Stimulated activated CD4-positive, alpha-beta T cell treated with anti-CD3 and anti-CD28 coated beads, Interleukin-4, amount 100 ng/mL, for 24 hours (primary cell): Measurements from ENCODE around the gene SPEF1.
A peak's percentile ranks its signal among the peaks of the same experiment; 100 is the strongest.

Experiments used
- DNase-seq: peaks from one replicate; pipeline ENCODE4 v3.0.0-alpha.2; 2020

Gene SPEF1

GRCh38 chr20:3787324-3788014 is 6.2 kb upstream of the SPEF1 start:
- no peak for DNase-seq

- DNase-seq: peak; percentile 91
Observed at GRCh38 chr20:3786665-3787323, 5.5 kb upstream of the SPEF1 start, which contains the start of gene CENPB. TSS of gene CENPB (minus strand) at chr20:3786740. CDS start at chr20:3786483, 257 bp downstream.

GRCh38 chr20:3786126-3786484 is 4.9 kb upstream of the SPEF1 start:
- DNase-seq: peak; percentile 46

GRCh38 chr20:3785240-3786125 is 4.2 kb upstream of the SPEF1 start:
- no peak for DNase-seq

- DNase-seq: no peak
Observed at GRCh38 chr20:3784863-3785239, 3.6 kb upstream of the SPEF1 start.

- no peak for DNase-seq
Observed at GRCh38 chr20:3784216-3784853, 3.1 kb upstream of the SPEF1 start.

- no peak for DNase-seq
Observed at GRCh38 chr20:3783511-3784195, 2.4 kb upstream of the SPEF1 start.

GRCh38 chr20:3783068-3783489 is 1.8 kb upstream of the SPEF1 start:
- no peak for DNase-seq

GRCh38 chr20:3782597-3782996 is 1.3 kb upstream of the SPEF1 start:
- DNase-seq: no peak

GRCh38 chr20:3778976-3779375 is 2.3 kb downstream of the SPEF1 start:
- no peak for DNase-seq

- DNase-seq: peak; percentile 45
Observed at GRCh38 chr20:3777716-3778629, 3.3 kb downstream of the SPEF1 start.

GRCh38 chr20:3777381-3777715 is 3.9 kb downstream of the SPEF1 start:
- no peak for DNase-seq

- no peak for DNase-seq
Observed at GRCh38 chr20:3775457-3776108, 5.7 kb downstream of the SPEF1 start.

GRCh38 chr20:3771552-3772058 is 9.6 kb downstream of the SPEF1 start:
- DNase-seq: no peak

- DNase-seq: peak; percentile 82
Observed at GRCh38 chr20:3768342-3769130, 12.7 kb downstream of the SPEF1 start.

- peak; percentile 98 for DNase-seq
Observed at GRCh38 chr20:3767427-3768341, 13.6 kb downstream of the SPEF1 start, which contains the start of gene ADISSP. TSS of gene ADISSP (minus strand) at chr20:3767753. CDS start at chr20:3760100, 7,653 bp downstream.

GRCh38 chr20:3767110-3767426 is 14.2 kb downstream of the SPEF1 start:
- peak; percentile 25 for DNase-seq

GRCh38 chr20:3766422-3767109 is 14.7 kb downstream of the SPEF1 start:
- DNase-seq: no peak
